HEK293 (cell line): ENCODE measurements around the gene VWC2L.

Source experiments
- BCL11A ChIP-seq: fragments of 450-650 bp; formaldehyde crosslinking; IDR thresholded peaks from 2 replicates; pipeline ENCODE4 v1.5.1; 2016; ENCODE audit warnings: low read depth, missing biosample characterization, missing genetic modification characterization
- CTCF ChIP-seq: fragments of 450-650 bp; formaldehyde crosslinking; IDR thresholded peaks from 2 replicates; pipeline ENCODE4 v1.5.1; 2016; ENCODE audit warnings: missing biosample characterization, missing genetic modification characterization
- YY1 ChIP-seq: fragments of 450-650 bp; formaldehyde crosslinking; IDR thresholded peaks from 2 replicates; pipeline ENCODE4 v1.5.1; 2018; ENCODE audit warnings: missing biosample characterization, missing genetic modification characterization
- ZEB2 ChIP-seq: fragments of 450-650 bp; formaldehyde crosslinking; IDR thresholded peaks from 2 replicates; pipeline ENCODE4 v1.5.1; 2016; ENCODE audit warnings: missing biosample characterization, missing genetic modification characterization
- ZNF121 ChIP-seq: fragments of 450-650 bp; formaldehyde crosslinking; IDR thresholded peaks from 2 replicates; pipeline ENCODE4 v1.5.1; 2016; ENCODE audit warnings: missing biosample characterization, missing genetic modification characterization
- ZNF19 ChIP-seq: fragments of 450-650 bp; formaldehyde crosslinking; IDR thresholded peaks from 2 replicates; pipeline ENCODE4; 2016; ENCODE audit warnings: missing biosample characterization, missing genetic modification characterization, low read depth
- ZNF24 ChIP-seq: fragments of 450-650 bp; formaldehyde crosslinking; IDR thresholded peaks from 2 replicates; pipeline ENCODE4 v1.5.1; 2016; ENCODE audit warnings: missing biosample characterization, missing genetic modification characterization
- ZNF558 ChIP-seq: fragments of 450-650 bp; formaldehyde crosslinking; IDR thresholded peaks from 2 replicates; pipeline ENCODE4 v1.5.1; 2016; ENCODE audit warnings: missing biosample characterization, missing genetic modification characterization
- ZNF560 ChIP-seq: fragments of 450-650 bp; formaldehyde crosslinking; IDR thresholded peaks from 2 replicates; pipeline ENCODE4 v1.5.1; 2017; ENCODE audit warnings: missing biosample characterization, missing genetic modification characterization, borderline replicate concordance
- ZNF707 ChIP-seq: fragments of 450-650 bp; formaldehyde crosslinking; IDR thresholded peaks from 2 replicates; pipeline ENCODE4 v1.5.1; 2016; ENCODE audit warnings: missing biosample characterization, missing genetic modification characterization
- TF ChIP-seq, protein P1 (sequence below): fragments of 450-650 bp; formaldehyde crosslinking; IDR thresholded peaks from 2 replicates; pipeline ENCODE4 v1.5.1; 2016; ENCODE audit warnings: missing biosample characterization, missing genetic modification characterization

- TF ChIP-seq ZNF121 (tag by site-specific recombination) (no peak), ZEB2 (tag by site-specific recombination) (no peak), CTCF (no peak), ZNF558 (tag by site-specific recombination) (no peak), ZNF560 (no peak), ZNF707 (tag by site-specific recombination) (no peak), ZNF19 (tag by site-specific recombination) (no peak), ZNF24 (tag by site-specific recombination) (no peak), YY1 (tag by site-specific recombination) (no peak), BCL11A (tag by site-specific recombination) (no peak)
- TF ChIP-seq, protein P1, sequence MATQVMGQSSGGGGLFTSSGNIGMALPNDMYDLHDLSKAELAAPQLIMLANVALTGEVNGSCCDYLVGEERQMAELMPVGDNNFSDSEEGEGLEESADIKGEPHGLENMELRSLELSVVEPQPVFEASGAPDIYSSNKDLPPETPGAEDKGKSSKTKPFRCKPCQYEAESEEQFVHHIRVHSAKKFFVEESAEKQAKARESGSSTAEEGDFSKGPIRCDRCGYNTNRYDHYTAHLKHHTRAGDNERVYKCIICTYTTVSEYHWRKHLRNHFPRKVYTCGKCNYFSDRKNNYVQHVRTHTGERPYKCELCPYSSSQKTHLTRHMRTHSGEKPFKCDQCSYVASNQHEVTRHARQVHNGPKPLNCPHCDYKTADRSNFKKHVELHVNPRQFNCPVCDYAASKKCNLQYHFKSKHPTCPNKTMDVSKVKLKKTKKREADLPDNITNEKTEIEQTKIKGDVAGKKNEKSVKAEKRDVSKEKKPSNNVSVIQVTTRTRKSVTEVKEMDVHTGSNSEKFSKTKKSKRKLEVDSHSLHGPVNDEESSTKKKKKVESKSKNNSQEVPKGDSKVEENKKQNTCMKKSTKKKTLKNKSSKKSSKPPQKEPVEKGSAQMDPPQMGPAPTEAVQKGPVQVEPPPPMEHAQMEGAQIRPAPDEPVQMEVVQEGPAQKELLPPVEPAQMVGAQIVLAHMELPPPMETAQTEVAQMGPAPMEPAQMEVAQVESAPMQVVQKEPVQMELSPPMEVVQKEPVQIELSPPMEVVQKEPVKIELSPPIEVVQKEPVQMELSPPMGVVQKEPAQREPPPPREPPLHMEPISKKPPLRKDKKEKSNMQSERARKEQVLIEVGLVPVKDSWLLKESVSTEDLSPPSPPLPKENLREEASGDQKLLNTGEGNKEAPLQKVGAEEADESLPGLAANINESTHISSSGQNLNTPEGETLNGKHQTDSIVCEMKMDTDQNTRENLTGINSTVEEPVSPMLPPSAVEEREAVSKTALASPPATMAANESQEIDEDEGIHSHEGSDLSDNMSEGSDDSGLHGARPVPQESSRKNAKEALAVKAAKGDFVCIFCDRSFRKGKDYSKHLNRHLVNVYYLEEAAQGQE (tag by site-specific recombination) = no peak
Measured at GRCh38 chr2:214529514-214529913, 118.7 kb downstream of the VWC2L start.
